Peyer's patch (tissue), 4 donors: ENCODE measurements around the gene MSI2. TPM values are rescaled to one million over a fixed set of nuclear protein-coding genes. Genes with fewer than 3 reads are reported as not detected.
A peak's percentile ranks its signal among the peaks of the same experiment; 100 is the strongest.

Source experiments
- DNase-seq, 3 donors: peaks; one replicate each; pipeline ENCODE4 v3.0.0-alpha.2; 2017 to 2019
- H3K27ac ChIP-seq, 4 donors: fragments of 200-600 bp; sonication (generic); one replicate each; pipeline ENCODE4 v1.5.1; 2016 to 2019
- H3K27me3 ChIP-seq, 2 donors: fragments of 200-600 bp; sonication (generic); one replicate each; pipeline ENCODE4 v1.5.1; 2019
- H3K36me3 ChIP-seq, 3 donors: fragments of 200-600 bp; sonication (generic); one replicate each; pipeline ENCODE4 v1.5.1; 2016 to 2019
- H3K4me1 ChIP-seq, 4 donors: fragments of 200-600 bp; sonication (generic); one replicate each; pipeline ENCODE4 v1.5.1; 2016 to 2019
- H3K4me3 ChIP-seq, 4 donors: fragments of 200-600 bp; sonication (generic); 1 replicate in 3 of 4; 2 replicates in 1 of 4; pipeline ENCODE4 v1.5.1; 2016 to 2019; ENCODE audit warnings: mild to moderate bottlenecking in 1 of 4
- H3K9me3 ChIP-seq, 4 donors: fragments of 200-600 bp; sonication (generic); one replicate each; pipeline ENCODE4 v1.5.1; 2016 to 2019; ENCODE audit warnings: mild to moderate bottlenecking in 1 of 4
- CTCF ChIP-seq, 6 experiments: fragments of 450-650 bp in 4 of 6; fragments of 200-600 bp in 2 of 6; sonication (generic) in 1 of 6; IDR thresholded peaks; one replicate each; pipeline ENCODE4 v1.5.1; 2017 to 2019; ENCODE audit warnings: antibody characterized with exemption in 6 of 6, mild to moderate bottlenecking in 3 of 6, moderate library complexity in 1 of 6
- POLR2A ChIP-seq, 2 donors: fragments of 450-650 bp; IDR thresholded peaks; one replicate each; pipeline ENCODE4 v1.5.1; 2017; ENCODE audit warnings: antibody characterized with exemption in 2 of 2, mild to moderate bottlenecking in 2 of 2, moderate library complexity in 2 of 2
- total RNA-seq, 4 donors: library from RNA; depleted of rRNA; stranded (reverse); fragments of >200 nt; gene quantifications; one replicate each; pipeline ENCODE4 v1.1.0, GENCODE V29; 2016

The MSI2 gene
- total RNA-seq, 4 donors from 2014 or later: 25.9 to 39.0 (median 29.2) TPM

- Histone ChIP-seq H3K27me3 (no peaks in the 10 kb centered on the region), H3K36me3 (no peaks in the 10 kb centered on the region), H3K9me3 (no peaks in the 10 kb centered on the region), H3K4me1 (peaks cover 0 to 10% (median 5%) of the 10 kb centered on the region in 4 donors), H3K4me3 (no peak overlapping the region), H3K27ac (no peak overlapping the region)
- TF ChIP-seq POLR2A (IDR thresholded peaks at IDR 0.05) (no peak), CTCF (IDR thresholded peaks at IDR 0.05) (no peak)
- DNase-seq: no peak
Observed at GRCh38 chr17:57550016-57550415, 293.7 kb downstream of the MSI2 start.

GRCh38 chr17:57550668-57551315 is 294.5 kb downstream of the MSI2 start:
- H3K27me3 ChIP-seq: no peaks in the 10 kb centered on the region
- peak overlapping the region in 2 of 4 donors; percentile 24 to 36 for H3K4me3 ChIP-seq
- H3K4me1 ChIP-seq: peaks cover 0 to 10% (median 5%) of the 10 kb centered on the region in 4 donors
- H3K36me3 ChIP-seq: no peaks in the 10 kb centered on the region
- no peak for DNase-seq
- H3K27ac ChIP-seq: peak overlapping the region in 2 of 4 donors; percentile 67 to 79
- H3K9me3 ChIP-seq: no peaks in the 10 kb centered on the region
- TF ChIP-seq POLR2A (IDR thresholded peaks at IDR 0.05): no peak

GRCh38 chr17:57551321-57552079 is 295.2 kb downstream of the MSI2 start:
- Histone ChIP-seq H3K4me3 (peak overlapping the region in 2 of 4 donors; percentile 24 to 36), H3K36me3 (no peaks in the 10 kb centered on the region), H3K4me1 (peaks cover 0 to 10% (median 5%) of the 10 kb centered on the region in 4 donors), H3K27ac (peak overlapping the region in 2 of 4 donors; percentile 67 to 79), H3K27me3 (no peaks in the 10 kb centered on the region), H3K9me3 (no peaks in the 10 kb centered on the region)
- TF ChIP-seq CTCF (IDR thresholded peaks at IDR 0.05): no peak
- no peak for TF ChIP-seq POLR2A (IDR thresholded peaks at IDR 0.05)
- peak in 2 of 3 donors; percentile 95 to 98 for DNase-seq

- H3K9me3 ChIP-seq: no peaks in the 10 kb centered on the region
- H3K4me3 ChIP-seq: peak overlapping the region in 1 of 4 donors; percentile 36
- H3K36me3 ChIP-seq: no peaks in the 10 kb centered on the region
- TF ChIP-seq CTCF (IDR thresholded peaks at IDR 0.05) (peak in 3 of 6 experiments; percentile 16 to 65 (median 46)), POLR2A (IDR thresholded peaks at IDR 0.05) (no peak)
- H3K27me3 ChIP-seq: no peaks in the 10 kb centered on the region
- peak in 2 of 3 donors; percentile 64 to 72 for DNase-seq
- H3K4me1 ChIP-seq: peaks cover 0 to 10% (median 5%) of the 10 kb centered on the region in 4 donors
- peak overlapping the region in 2 of 4 donors; percentile 66 to 79 for H3K27ac ChIP-seq
Observed at GRCh38 chr17:57552114-57552624, 295.8 kb downstream of the MSI2 start.

GRCh38 chr17:57553526-57553925 is 297.2 kb downstream of the MSI2 start:
- no peak overlapping the region for H3K4me3 ChIP-seq
- no peak for DNase-seq
- H3K9me3 ChIP-seq: no peaks in the 10 kb centered on the region
- H3K36me3 ChIP-seq: no peaks in the 10 kb centered on the region
- peaks cover 0 to 10% (median 0%) of the 10 kb centered on the region in 4 donors for H3K4me1 ChIP-seq
- H3K27ac ChIP-seq: no peak overlapping the region
- TF ChIP-seq POLR2A (IDR thresholded peaks at IDR 0.05) (no peak), CTCF (IDR thresholded peaks at IDR 0.05) (no peak)
- H3K27me3 ChIP-seq: no peaks in the 10 kb centered on the region
